NOMO-1 treated with dmso at 0.1 percent for 144 hours (cell line): ENCODE measurements around the gene DONSON.
"Not testable (repeated sequence)": the region's sequence is repeated elsewhere in the genome, so short reads cannot be mapped to it uniquely, and the experiment has no call there.

ENCODE experiments used
- DNase-seq: peaks from one replicate; lab custom pipeline; 2025; ENCODE audit not compliant: unreplicated experiment; lab: John Stamatoyannopoulos, UW

Gene DONSON, protein sequence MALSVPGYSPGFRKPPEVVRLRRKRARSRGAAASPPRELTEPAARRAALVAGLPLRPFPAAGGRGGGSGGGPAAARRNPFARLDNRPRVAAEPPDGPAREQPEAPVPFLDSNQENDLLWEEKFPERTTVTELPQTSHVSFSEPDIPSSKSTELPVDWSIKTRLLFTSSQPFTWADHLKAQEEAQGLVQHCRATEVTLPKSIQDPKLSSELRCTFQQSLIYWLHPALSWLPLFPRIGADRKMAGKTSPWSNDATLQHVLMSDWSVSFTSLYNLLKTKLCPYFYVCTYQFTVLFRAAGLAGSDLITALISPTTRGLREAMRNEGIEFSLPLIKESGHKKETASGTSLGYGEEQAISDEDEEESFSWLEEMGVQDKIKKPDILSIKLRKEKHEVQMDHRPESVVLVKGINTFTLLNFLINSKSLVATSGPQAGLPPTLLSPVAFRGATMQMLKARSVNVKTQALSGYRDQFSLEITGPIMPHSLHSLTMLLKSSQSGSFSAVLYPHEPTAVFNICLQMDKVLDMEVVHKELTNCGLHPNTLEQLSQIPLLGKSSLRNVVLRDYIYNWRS

DNA sequence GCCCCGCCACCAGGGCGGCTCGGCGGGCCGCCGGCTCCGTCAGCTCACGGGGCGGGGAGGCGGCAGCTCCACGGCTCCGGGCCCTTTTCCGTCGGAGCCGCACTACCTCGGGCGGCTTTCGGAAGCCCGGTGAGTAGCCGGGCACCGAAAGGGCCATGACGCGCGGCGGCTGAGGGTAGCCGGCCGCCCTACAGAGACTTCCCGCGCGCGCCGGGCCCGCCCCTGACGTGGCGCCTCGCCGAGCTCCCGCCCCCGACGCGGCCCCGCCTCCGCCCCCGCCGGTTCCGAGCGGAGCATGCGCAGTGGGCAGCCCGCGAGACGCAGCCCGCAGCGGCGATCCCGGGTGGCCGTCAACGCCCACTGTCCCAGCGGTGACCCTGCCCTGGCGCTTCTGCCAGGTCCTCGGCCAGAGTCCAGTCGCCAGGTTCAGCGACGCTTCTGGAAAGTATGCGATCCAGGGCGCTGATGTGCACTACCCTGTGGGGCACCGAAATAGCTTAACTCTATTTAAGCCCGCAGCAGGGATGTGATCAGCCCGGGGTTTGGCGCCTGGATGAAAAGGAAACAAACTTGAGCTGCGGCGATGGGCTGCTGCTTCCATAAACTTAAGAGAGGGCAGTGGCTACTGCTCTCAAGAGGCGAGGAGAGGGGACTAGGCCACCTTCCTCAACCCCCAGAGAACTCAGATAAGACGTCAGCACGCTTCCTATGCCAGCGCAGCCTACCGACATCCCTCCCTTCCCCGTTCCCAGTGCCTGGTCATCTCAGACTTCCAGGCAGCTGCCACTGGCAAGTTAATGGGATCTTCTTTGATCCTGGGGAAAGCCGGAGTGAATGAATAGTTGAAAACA, at the start of gene DONSON:
TSS of gene DONSON (minus strand) at position 200 of the 851 bp plus-strand sequence. CDS start at position 157, 43 bp downstream.
- DNase-seq = peak; percentile 61

DNA sequence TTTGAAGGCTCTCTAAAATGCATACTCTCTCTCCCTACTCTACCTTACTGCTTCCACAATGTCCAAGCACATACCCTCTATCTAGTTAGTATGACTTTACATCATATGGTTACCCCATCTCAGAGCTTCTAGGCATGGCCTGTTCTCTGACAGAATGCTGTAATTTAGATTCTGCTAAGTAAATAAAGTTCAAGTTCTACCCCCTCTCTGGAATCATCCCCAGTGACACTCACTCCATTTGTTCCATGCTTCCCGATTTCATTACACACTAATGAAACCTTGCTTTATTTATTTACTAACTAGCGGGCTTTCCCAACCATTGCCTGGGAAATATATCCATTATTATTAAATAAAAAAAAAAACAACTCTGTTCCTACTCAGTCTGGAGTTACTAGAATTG, 45.8 kb upstream of the DONSON start:
- DNase-seq = no peak

DNA sequence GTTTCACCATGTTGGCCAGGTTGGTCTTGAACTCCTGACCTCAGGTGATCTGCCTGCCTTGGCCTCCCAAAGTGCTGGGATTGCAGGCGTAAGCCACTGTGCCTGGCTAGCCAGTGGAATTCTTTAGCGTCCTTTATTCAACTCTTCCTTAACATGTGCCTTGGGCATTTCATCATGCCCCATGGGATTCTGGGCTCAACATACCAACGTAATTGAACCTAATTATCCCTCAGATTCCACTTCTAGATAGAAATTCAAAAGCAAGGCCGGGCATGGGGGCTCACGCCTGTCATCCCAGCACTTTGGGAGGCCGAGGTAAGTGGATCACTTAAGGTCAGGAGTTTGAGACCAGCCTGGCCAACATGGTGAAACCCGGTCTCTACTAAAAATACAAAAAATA, 37.7 kb upstream of the DONSON start:
- DNase-seq = not testable (repeated sequence)

DNA sequence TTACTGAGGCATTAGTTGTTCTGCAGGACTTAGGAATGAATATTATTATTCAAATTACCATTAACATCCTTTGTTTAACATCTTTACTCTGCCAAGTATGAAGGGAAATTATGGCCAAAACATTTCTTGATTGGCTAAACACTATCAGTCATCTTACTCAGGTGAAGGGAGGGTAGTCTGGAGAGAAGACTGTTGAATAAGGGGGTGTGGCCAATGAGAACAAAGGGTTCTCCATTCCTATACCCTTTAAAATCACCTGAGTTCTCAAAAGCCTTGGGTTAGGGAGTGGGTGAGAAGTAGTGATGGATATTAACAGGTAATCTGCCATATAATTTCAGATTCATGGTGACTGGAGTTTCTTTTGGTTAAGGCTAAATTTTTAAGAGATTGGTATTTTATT, 33.8 kb upstream of the DONSON start:
- DNase-seq = no peak

DNA sequence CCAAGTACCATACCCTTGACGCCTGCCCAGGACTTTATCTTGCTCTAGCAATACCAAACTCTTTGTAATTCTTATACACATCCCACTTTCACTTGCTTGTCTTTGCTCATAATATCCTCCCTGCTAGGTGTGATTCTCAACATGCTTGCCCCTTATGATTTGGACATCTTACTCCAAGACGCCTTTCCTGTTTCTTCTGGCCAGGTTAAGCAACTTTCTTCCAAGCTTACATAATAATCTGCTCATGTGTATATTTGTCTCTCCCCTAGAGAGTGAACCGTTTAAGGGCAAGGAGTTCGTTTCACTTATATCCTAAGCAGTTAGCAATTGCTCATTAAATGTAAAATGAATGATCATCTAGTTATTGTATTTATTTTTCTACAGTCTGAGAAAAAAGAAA, 31.2 kb upstream of the DONSON start:
- DNase-seq = peak; percentile 40

DNA sequence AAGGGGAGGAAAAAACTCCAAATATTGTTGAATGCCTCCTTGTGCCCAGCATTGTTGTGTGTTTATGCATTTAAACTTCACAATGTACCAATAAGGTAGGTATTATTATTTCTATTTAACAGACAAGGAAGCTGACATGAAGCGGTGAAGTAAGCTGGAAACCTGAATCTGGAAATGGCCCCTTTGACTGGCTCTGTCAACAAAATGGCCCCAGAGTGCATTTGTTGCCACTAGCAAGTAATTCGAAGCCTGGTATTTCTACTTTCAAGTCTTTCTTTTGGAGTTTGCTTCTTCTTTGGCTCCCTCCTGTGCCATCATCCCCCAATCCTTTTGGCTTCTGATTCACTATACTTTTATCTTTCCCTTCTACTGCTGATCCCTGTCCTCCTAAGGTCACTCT, 29.9 kb upstream of the DONSON start:
- DNase-seq = no peak

DNA sequence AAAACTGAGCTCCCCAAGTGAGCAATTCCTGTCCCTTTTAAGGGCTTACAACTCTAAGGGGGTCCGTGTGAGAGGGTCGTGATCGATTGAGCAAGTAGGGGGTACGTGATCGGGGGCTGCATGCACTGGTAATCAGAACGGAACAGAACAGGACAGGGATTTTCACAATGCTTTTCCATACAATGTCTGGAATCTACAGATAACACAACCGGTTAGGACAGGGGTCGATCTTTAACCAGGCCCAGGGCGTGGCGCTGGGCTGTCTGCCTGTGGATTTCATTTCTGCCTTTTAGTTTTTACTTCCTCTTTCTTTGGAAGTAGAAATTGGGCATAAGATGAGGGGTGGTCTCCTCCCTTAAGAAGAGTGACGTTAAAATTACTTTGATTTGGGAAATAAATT, 29.1 kb upstream of the DONSON start:
- not testable (repeated sequence) for DNase-seq

DNA sequence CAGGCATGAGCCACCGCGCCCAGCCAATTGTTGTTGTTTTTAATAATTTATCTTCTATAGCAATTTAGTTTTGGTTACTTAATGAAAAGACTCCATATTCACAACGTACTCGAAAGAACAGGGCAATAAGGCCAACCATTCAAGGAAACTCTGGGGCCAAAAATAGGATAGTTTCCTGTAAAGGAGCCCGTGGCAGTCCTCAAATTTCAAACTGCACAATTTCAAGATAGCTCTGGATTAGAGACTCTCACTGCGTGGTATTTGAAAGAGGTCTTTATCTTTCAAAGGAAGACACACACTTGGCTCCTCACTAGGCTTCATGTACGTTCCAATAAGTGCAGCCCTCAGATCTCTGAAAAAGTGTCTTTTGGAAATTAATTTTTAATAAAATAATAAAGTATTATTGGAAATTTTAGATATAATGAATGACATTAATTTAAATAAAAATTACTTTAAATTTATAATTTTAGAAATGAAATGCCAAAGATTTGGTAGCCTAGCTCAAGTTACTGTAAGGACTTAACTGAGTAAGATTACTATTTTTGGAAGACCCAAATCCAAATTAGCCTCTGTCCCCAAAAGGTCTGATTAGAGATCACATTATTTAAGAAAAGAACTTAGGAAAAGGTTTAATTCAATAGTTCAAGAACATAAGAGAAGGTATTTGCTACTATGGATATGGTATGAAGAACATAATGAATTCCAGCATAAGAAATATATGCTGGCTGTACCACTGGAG, 22.7 kb upstream of the DONSON start:
- DNase-seq = no peak

DNA sequence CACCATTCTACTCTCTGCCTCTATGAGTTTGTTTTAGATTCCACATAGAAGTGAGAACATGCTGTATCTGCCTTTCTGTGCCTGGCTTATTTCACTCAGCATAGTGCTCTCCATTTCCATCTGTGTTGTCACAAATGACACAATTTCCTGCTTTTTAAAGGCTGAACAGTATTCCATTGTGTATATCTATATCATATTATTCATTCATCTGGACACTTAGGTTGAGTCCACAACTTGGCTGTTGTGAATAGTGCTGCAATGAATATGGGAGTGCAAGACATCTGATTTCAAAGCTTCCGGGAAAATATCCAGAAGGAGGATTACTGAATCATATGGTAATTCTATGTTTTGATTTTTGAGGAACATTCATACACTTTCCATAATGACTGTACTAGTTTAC, 20.1 kb upstream of the DONSON start:
- DNase-seq = no peak

DNA sequence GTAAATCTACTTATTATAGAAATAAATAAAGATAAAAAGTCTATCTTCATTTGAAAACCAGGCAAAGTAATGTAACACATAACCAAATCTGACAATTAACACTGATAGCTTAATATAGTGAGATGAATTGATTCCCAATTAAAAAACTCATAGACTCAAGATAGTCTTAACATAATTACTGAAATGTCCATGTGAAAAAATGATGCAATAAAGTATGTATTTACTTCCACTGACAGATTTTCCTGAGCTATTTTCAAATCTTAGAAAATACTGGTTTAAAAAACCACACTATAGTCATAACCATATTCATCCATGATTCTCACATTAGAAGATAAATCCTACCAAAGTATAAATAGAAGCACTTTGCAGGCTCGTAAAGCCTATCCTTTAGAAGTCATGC, 9.6 kb upstream of the DONSON start:
- no peak for DNase-seq

DNA sequence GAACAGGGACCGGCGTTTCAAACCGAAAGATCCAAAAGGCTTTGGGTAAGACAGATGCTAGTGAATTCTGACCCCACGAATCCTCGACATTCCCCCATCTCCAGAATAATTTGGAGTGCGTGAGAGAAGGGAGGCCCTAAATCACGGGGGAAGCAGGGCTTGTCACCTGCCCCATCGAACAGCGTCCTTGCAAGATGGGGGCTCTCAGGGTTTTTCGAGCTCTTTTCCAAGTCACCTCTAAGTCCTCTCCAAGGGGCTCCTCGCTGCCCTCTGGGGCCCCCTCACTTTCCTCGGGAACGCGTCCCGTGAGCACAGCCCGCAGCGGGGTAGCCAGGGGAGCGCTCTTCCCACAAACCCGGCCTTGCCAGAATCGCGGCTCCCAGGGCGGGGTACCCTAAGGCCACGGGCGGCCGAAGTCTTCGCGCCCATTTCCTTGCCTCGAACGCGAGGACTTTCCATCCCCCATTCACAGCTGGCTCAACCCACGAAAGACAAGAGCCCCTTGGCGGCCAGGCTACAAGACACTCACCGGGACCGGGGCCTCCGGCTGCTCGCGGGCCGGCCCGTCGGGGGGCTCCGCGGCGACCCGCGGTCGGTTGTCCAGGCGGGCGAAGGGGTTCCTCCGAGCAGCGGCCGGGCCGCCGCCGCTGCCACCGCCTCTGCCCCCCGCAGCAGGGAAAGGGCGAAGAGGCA, 546 bp downstream of the DONSON start:
- DNase-seq = no peak

DNA sequence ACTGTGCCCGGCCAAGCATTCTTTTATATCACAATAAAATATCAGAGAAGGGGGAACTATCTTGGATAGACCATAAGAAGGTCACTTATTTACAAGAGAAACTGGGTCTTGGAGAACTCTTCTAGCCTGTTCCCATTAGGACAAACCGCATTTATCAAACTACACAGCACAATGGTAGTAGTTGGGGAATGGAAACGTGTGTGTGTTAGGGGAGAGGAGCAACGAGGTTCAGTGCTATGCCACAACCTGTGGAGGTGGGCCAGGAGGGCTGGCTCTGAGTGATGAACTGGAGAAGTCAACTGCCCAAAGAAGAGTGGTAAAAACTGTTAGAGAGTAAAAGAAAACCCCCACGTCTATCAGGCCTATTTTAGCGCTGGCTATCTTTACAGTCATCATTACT, 1.6 kb downstream of the DONSON start:
- DNase-seq = no peak

DNA sequence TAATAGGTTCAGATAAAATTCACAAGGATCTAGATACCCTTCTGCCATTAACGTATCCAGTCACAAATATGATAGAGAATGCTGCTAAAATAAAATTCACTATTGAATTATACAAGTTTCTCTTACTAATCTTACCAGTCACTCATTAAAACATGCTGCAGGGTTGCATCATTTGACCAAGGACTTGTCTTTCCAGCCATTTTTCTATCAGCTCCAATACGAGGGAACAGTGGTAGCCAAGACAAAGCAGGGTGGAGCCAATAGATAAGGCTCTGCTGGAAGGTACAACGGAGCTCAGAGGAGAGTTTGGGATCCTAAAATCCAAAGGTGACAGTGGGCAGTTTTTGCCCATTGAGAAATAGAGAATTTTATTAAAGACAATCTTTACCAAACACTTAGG, 4.0 kb downstream of the DONSON start:
- DNase-seq = no peak

DNA sequence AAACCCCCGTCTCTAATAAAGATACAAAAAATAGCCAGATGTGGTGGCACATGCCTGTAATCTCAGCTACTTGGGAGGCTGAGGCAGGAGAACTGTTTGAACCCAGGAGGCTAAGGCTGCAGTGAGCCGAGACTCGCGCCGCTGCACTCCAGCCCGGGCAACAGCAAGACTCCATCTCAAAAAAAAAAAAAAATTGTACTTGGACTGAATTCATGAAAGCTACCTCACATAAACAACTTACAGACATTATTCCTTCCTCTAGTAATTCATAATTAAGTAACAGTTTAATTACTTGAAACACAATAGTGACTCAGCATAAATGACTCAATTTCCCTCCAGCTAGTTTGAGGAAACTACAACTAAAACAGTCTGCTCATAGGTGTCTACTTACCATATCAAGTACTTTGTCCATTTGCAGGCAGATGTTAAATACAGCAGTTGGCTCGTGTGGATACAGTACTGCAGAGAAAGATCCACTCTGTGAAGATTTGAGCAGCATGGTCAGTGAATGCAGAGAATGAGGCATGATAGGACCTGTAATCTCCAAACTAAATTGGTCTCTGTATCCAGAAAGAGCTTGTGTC, 9.4 kb downstream of the DONSON start:
- no peak for DNase-seq

DNA sequence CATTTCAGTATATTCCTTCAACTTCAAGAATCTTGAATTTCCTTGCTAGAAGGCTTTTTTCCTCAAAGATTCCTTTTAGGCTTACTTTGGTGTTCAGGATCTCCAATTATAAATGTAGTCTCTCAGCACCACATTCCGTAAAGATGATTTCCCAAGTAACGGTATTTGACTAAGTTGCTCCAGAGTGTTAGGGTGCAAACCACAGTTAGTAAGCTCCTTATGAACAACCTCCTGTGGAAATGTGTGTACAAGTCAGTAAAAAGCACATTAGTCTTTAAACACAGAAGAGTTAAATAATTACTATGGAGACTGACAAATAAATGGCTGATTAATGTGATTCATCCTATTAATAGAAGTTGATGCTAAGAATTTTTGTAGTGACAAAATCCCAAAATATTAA, 10.3 kb downstream of the DONSON start:
- DNase-seq = no peak

DNA sequence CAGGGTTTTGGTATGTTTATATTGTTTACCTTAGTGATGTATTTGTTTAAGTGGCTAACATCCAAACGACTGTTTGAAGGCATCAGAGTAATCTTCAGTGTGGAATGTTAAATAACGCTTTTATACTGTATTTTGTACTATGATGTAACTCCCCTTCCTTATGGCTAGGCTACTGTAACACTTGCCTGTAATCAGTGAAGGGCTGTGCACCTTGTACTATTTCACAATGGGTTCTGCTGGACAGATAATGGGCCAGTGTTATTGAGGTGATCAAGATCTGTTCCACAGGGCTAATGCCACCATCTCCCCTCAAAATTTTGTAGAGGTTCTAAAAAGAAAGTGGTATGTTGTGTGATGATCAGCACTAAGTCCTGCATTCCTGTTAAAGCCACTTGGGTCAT, 11.7 kb downstream of the DONSON start:
- not testable (repeated sequence) for DNase-seq

DNA sequence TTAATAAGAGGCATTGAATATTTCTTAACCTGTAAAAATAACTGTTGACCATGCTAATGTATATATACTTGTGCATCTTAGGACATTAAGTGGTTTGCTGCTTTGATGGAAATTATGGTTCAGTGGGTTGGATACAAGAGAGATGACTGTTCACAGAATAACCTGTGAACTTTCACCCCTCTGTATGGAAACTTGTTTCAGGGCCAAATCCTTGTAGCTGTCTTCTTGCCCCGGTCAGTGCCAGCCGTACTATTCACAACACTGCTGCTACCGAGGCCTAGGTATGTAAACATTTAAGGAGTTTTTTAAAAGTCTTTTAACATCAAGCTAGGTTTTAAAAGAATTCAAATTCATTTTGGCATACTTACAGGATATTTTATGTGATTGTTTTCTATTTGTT, 16.1 kb downstream of the DONSON start:
- DNase-seq = no peak

DNA sequence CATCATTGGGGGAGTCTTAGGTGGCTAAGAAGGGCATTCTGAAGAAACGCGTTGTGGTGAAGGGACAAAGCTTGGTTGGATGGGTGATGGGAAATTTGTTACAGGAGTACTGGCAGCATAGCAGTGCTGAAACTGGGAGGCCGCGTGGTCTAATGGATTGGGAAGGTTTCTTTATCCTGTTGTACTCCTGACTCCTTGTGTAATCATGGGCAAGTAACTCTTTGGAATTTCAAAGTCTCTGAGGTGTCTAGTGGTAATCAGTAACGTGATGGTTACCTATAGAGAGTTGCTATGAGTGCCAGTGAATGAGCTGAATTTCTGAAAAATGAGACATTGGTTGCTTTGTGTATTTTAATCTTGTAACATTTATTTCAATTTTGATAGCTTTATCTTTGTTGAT, 18.5 kb downstream of the DONSON start:
- no peak for DNase-seq

DNA sequence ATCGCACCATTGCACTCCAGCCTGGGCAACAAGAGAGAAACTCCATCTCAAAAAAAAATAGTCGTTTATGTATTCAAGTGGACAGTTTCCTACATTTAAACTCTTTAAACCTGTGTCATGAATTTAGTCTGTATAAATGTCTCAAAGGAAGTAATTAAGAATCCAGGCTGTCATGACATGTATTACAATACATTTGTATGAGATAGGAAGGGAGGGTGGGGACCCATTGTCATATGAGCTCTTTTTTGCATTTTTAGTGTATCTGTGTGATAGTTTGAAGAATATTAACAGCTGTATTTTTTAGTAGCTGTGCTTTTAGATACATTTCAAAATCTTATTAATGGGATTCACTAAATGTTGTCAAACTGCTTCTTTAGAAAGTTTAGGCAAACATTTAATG, 20.0 kb downstream of the DONSON start:
- no peak for DNase-seq

DNA sequence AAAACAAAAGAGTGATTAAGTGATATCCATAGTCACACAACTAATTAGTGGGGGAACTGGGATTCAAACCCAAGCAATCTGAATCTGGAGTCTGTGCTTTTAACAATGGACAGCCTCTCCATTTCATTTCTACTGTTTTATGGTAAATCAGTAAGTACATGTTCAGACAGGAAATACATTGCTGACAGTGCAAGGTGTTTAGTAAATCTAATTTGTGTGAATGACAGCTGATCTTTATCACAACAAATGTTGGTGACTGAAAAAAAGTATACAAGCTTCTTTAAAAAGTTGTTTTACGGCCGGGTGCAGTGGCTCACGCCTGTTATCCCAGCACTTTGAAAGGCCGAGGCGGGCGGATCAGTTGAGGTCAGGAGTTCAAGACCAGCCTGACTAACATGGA, 20.6 kb downstream of the DONSON start:
- no peak for DNase-seq
